Stimulated activated CD4-positive, alpha-beta T cell treated with anti-CD3 and anti-CD28 coated beads, Interleukin-1b, Interleukin-23, amount 100 ng/mL, for 1 hour (primary cell): ENCODE results near the gene PKP3.
"Not testable (repeated sequence)": the region's sequence is repeated elsewhere in the genome, so short reads cannot be mapped to it uniquely, and the experiment has no call there.

ENCODE experiments used
- DNase-seq, 2 donors: peaks; one replicate each; pipeline ENCODE4 v3.0.0-alpha.2; 2020; ENCODE audit warnings: low read depth in 2 of 2

The PKP3 gene

GRCh38 chr11:396948-397548 is 3.0 kb downstream of the PKP3 start:
- no peak for DNase-seq

DNA sequence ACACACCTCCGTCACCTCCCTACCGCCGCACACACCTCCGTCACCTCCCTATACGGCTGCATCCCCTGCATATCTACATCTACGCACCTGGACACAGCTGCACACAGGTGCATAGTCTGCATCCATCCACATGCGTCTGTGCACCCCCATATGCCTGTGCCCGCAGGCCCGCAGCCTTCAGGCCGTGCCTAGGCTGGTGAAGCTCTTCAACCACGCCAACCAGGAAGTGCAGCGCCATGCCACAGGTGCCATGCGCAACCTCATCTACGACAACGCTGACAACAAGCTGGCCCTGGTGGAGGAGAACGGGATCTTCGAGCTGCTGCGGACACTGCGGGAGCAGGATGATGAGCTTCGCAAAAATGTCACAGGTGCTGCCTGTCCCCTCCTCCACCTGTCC is 4.8 kb downstream of the PKP3 start:
- no peak for DNase-seq

GRCh38 chr11:399731-400211 is 5.8 kb downstream of the PKP3 start:
- no peak for DNase-seq

DNA sequence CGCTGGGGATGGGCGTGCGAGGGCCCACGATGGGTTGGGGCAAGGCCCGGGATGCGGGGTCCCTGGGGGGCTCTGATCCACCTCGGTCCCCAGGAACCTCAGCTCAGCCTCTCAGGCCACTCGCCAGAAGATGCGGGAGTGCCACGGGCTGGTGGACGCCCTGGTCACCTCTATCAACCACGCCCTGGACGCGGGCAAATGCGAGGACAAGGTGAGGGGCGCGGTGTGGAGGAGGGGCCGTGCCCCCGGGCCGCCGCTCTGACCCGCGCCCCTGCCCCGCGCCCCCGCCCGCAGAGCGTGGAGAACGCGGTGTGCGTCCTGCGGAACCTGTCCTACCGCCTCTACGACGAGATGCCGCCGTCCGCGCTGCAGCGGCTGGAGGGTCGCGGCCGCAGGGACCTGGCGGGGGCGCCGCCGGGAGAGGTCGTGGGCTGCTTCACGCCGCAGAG is 6.3 kb downstream of the PKP3 start:
- no peak for DNase-seq

GRCh38 chr11:401196-401595 is 7.2 kb downstream of the PKP3 start:
- DNase-seq = not testable (repeated sequence)

GRCh38 chr11:403021-403760 is 9.2 kb downstream of the PKP3 start:
- no peak for DNase-seq

GRCh38 chr11:403761-404431 is 9.9 kb downstream of the PKP3 start:
- DNase-seq = no peak

- DNase-seq = no peak
Measured at GRCh38 chr11:404551-405264, 10.7 kb downstream of the PKP3 start.

GRCh38 chr11:405323-405953 is 11.4 kb downstream of the PKP3 start:
- no peak for DNase-seq

GRCh38 chr11:405954-406795 is 12.2 kb downstream of the PKP3 start:
- no peak for DNase-seq

DNA sequence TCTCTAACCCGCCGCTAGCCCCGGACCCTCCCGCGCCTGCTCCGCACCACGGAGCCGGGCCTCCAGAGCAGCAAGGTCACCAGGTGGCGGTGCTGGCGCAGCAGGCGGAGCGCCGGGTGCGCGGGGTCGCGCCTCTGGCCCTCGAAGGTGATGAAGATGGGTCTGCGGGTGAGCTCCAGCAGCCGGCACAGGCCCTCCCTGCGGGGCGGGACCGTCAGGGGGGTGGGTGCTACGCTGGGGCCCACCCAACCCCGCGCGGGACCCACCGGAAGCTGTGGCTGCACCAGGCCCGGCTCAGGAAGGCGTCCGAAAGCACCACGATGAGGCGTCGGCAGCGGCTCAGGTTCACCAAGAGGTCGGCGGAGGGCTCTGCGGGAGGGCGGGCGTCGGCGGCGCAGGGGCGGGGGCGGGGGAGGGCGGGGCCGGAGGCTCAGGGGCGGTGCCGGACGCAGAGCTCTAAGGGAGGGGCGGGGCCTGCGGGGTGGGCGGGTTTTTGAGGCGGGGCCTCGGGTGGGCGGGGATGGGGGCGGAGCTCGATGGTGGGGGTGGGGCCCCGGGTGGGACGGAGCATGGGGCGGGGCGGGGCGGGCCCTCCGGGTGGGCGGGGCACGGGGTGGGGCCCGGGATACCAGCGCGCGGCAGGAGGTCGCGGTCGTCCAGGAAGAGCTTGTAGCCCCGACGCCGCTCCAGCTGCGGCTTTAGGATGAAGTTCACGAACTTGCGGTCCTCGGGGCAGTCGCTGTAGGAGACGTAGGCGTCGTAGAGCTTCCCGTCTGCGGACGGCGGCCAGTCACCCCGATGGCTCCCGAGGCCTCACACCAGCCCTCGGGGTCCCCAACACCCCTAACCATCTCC is 13.0 kb downstream of the PKP3 start:
- DNase-seq = peak; percentile 64 to 87

DNA sequence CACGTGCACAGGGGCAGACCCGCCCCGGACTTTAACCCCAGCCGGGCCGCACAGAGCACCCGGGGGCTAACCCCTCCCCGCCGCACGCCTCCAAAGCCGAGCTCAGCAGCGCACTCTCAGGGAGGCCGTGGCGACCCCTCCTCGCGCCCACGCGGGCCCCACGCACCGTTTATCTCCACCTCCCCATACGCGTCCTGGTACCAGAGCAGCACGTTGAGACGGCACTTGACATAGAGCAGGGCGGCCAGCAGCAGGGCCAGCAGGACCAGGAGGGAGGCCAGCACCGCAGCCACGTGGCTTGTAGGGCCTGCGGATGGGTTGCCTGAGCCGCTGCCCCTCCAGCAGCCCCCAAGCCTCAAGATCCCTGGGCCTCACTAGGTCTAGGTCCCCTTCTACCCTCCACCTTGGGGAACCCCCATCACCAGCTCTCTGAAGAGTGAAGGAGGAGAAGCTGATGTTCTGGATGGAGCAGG is 13.7 kb downstream of the PKP3 start:
- DNase-seq = no peak

DNA sequence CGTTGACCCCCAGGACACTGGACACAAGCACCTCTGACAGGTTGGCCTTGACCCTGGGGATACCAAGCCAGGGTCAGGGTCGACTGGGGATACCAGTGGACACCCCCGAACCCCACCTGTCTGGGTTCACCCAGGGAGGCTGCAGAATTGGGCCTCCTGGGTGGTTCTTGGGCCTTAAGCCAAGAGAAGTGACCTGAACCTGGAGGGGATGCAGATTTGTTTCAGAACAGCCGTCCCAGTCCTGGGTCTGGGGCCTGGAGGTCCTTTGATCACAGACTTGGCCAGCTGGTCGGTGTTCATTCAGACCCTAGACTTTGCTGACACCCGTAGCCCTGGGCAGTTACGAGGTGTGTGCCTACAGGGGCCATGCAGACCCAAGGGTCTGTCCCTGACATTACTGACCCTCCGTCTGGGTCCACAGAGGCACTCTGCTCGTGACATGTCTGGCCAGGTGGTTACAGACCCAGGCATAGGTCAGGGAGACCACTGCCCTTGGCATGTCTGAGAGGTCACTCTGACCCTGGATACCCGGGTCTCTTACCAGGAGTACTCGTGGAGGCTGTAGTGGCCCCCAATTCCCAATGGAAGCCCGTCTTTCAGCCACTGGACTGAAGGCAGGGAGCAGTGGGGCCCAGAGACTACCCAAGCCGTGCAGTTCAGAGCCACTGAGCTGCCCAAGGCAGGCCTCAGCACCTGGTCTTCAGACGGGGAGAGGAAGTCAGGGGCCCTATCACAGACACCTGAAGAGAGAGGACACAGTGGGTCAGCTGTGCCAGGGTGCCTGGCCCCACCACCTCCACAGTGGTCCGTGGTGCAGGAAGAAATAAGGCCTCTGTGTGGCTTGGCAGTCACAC is 14.4 kb downstream of the PKP3 start:
- DNase-seq = no peak

DNA sequence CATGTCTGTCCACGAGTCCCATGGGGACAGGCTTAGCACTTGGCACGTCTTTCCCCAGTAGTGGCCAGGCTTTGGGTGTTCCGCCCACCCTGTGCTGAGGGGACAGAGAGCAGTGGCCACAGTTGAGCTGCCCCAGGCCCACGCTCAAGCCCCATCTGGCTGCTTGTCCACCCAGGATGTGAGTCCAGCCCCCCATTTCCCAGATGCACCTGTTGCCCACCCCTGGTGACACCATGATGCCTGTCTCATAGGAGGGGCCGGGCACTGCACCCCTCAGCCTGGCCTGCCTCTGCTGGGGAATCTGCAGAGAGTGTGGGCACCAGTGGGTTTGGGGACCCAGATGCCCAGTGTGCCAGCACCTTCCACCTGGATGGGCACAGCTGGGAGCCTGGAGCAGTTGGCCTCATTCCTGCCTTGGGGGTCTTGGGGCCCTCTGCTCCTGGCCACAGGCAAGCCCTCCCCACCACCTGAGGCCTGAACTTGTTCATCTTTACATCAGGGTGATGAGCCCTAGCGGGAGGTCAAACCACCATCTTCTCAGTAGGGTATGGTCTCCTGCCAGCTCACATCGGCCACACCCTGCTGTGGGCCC is 15.1 kb downstream of the PKP3 start:
- no peak for DNase-seq

DNA sequence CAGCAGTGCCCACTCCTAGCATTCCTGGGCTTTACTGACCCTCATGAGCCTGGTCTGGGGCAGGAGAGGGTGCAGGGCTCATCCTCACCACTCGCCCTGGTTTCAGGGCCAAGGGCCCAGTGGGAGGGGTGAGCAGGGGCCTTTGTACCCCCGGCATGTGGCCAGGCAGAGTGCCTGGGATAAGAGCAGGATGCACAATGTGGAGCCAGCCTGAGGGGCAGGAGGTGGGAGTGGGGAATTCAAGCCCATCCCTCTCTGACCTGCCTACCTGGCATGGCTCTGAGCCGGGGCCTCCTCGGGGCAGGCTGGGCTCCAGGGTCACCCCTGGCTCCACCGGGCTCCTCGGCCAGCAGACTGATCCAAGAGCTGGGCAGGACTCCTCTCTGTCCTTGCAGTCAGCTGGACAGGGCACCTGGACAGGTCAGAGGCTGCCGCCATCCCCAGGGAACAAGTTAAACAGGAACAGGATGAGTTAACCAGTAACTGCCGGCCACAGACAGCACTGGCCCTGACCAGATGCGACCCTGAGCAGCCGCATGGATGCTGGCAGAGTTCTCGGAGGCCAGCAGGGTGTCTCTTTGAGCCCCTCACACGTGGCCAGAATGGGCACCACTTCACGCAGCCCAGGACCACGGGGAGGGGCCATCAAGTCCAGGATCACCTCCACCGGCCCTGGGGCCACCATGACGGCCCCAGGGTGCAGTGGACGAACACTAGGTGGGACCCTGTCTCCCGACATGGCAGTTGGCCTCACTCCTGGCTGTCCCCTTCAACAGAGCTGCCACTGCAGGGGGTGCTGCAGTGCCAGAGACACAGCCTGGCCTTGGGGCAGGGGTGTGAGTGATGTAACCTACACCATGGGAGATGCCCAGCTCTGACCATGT is 15.8 kb downstream of the PKP3 start:
- no peak for DNase-seq

- DNase-seq = not testable (repeated sequence)
Measured at GRCh38 chr11:410711-411110, 16.7 kb downstream of the PKP3 start.

DNA sequence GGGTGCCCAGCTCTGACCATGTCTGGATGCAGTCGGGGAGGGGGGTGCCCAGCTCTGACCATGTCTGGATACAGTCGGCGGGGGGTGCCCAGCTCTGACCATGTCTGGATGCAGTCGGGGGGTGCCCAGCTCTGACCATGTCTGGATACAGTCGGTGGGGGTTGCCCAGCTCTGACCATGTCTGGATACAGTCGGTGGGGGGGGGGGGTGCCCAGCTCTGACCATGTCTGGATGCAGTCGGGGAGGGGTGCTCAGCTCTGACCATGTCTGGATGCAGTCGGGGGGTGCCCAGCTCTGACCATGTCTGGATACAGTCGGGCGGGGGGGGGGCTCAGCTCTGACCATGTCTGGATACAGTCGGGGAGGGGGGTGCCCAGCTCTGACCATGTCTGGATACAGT is 17.5 kb downstream of the PKP3 start:
- DNase-seq = not testable (repeated sequence)
